ENCODE measurements around the gene PNMA8A.

Gene PNMA8A

DNA sequence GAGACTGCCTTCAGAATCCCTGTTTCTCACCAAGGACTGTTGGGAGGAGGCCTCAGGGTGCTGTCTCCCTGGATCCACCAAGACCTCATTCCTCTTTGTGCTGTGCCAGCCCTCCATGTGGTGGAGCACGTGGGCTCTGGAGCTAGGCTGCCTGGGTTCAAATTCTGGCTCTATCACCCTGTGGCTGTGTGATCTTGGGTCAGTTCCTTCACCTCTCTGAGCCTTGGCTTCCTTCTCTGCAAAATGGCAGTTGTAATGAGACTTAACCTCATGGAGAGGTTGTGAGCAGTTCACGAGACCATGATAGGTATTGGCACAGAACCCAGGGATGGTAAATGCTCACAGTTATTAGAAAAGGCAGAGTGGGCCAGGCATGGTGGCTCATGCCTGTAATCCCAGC is 49.0 kb downstream of the PNMA8A start:
- no peak for DNase-seq (ENCODE audit: insufficient read length, low spot score)
- FAIRE-seq: no peak
- TF ChIP-seq, protein P1, sequence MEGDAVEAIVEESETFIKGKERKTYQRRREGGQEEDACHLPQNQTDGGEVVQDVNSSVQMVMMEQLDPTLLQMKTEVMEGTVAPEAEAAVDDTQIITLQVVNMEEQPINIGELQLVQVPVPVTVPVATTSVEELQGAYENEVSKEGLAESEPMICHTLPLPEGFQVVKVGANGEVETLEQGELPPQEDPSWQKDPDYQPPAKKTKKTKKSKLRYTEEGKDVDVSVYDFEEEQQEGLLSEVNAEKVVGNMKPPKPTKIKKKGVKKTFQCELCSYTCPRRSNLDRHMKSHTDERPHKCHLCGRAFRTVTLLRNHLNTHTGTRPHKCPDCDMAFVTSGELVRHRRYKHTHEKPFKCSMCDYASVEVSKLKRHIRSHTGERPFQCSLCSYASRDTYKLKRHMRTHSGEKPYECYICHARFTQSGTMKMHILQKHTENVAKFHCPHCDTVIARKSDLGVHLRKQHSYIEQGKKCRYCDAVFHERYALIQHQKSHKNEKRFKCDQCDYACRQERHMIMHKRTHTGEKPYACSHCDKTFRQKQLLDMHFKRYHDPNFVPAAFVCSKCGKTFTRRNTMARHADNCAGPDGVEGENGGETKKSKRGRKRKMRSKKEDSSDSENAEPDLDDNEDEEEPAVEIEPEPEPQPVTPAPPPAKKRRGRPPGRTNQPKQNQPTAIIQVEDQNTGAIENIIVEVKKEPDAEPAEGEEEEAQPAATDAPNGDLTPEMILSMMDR (IDR thresholded peaks at IDR 0.05; ENCODE audit: insufficient read depth, missing control alignments): no peak

DNA sequence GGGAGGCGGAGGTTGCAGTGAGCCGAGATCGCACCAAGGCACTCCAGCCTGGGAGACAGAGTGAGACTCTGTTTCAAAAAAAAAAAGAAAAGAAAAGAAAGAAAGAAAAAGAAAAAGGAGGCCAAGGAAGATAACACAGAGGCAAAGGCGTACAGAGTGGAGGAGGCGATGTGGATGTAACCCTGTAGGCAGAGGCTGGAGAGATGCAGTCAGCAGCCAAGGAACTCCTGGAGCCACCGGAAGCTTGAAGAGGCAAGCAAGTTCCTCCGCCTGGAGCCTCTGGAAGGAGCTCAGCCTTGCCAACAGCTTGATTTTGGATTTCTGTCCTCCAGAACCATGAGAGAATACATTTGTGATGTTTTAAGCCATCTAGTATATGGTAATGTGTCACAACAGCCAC is 51.3 kb downstream of the PNMA8A start:
- FAIRE-seq (no peak), DNase-seq (ENCODE audit: insufficient read length, low spot score) (no peak)
- TF ChIP-seq, protein P1 (IDR thresholded peaks at IDR 0.05; ENCODE audit: insufficient read depth, missing control alignments): no peak

Data from D721Med (cell line).